H9 (cell line): ENCODE data around the gene TSSC4. TPM values are rescaled to one million over a fixed set of nuclear protein-coding genes. Genes with fewer than 3 reads are reported as not detected.

Source experiments
- DNase-seq: peaks from one replicate; pipeline ENCODE4 v3.0.0-alpha.2; 2017
- H2AFZ ChIP-seq: one replicate; pipeline ENCODE4 v1.6.1; 2013; ENCODE audit warnings: mild to moderate bottlenecking, low read length, control low read depth, moderate library complexity
- H2AK5ac ChIP-seq: 2 replicates; pipeline ENCODE4 v1.6.1; 2013; ENCODE audit warnings: low read length, control low read depth, mixed read lengths; ENCODE audit not compliant: insufficient read length
- H2BK120ac ChIP-seq: one replicate; pipeline ENCODE4 v1.6.1; 2013; ENCODE audit warnings: low read depth, mild to moderate bottlenecking, low read length, control low read depth, inconsistent platforms; ENCODE audit not compliant: poor library complexity, severe bottlenecking
- H2BK12ac ChIP-seq: 2 replicates; pipeline ENCODE4 v1.6.1; 2013; ENCODE audit warnings: low read length, control low read depth, mixed read lengths, low read depth; ENCODE audit not compliant: insufficient read length
- H2BK15ac ChIP-seq: 2 replicates; pipeline ENCODE4 v1.6.1; 2013; ENCODE audit warnings: low read depth, low read length, control low read depth
- H2BK20ac ChIP-seq: one replicate; pipeline ENCODE4 v1.6.1; 2013; ENCODE audit warnings: low read depth, mild to moderate bottlenecking, low read length, control low read depth, inconsistent platforms; ENCODE audit not compliant: poor library complexity, severe bottlenecking
- H2BK5ac ChIP-seq: 2 replicates; pipeline ENCODE4 v1.6.1; 2013; ENCODE audit warnings: low read length, control low read depth, mixed read lengths; ENCODE audit not compliant: insufficient read length
- H3K14ac ChIP-seq: 2 replicates; pipeline ENCODE4 v1.6.1; 2013; ENCODE audit warnings: low read length, control low read depth; ENCODE audit not compliant: insufficient read depth
- H3K18ac ChIP-seq: 2 replicates; pipeline ENCODE4 v1.6.1; 2013; ENCODE audit warnings: low read depth, mild to moderate bottlenecking, mixed read lengths, low read length, control low read depth; ENCODE audit not compliant: insufficient read length
- H3K23ac ChIP-seq: 2 replicates; pipeline ENCODE4 v1.6.1; 2013; ENCODE audit warnings: low read length, control low read depth, mixed read lengths, low read depth; ENCODE audit not compliant: insufficient read length
- H3K23me2 ChIP-seq: 2 replicates; pipeline ENCODE4 v1.6.1; 2013; ENCODE audit warnings: low read depth, mild to moderate bottlenecking, mixed read lengths, low read length, control low read depth; ENCODE audit not compliant: insufficient read length, poor library complexity, severe bottlenecking
- H3K27ac ChIP-seq: 2 replicates; pipeline ENCODE4 v1.5.1; 2013; ENCODE audit warnings: low read length, control low read depth, mixed read lengths, low read depth; ENCODE audit not compliant: insufficient read length
- H3K27me3 ChIP-seq: 2 replicates; pipeline ENCODE4 v1.6.1; 2013; ENCODE audit warnings: low read length, control low read depth, inconsistent platforms; ENCODE audit not compliant: insufficient read depth
- H3K4ac ChIP-seq: 2 replicates; pipeline ENCODE4 v1.6.1; 2013; ENCODE audit warnings: low read depth, mild to moderate bottlenecking, control low read depth, inconsistent platforms, low read length, moderate library complexity
- H3K4me1 ChIP-seq: 2 replicates; pipeline ENCODE4 v1.6.1; 2013; ENCODE audit warnings: low read length, control low read depth, inconsistent platforms; ENCODE audit not compliant: insufficient read depth
- H3K4me2 ChIP-seq: 2 replicates; pipeline ENCODE4 v1.6.1; 2013; ENCODE audit warnings: low read length, control low read depth, mixed read lengths; ENCODE audit not compliant: insufficient read length, insufficient read depth
- H3K56ac ChIP-seq: 2 replicates; pipeline ENCODE4 v1.6.1; 2013; ENCODE audit warnings: low read depth, mild to moderate bottlenecking, mixed read lengths, low read length, control low read depth; ENCODE audit not compliant: insufficient read length
- H3K79me1 ChIP-seq: 2 replicates; pipeline ENCODE4 v1.6.1; 2013; ENCODE audit warnings: low read depth, mild to moderate bottlenecking, moderate library complexity, low read length, control low read depth, inconsistent platforms; ENCODE audit not compliant: insufficient read depth, poor library complexity, severe bottlenecking
- H3K79me2 ChIP-seq: 2 replicates; pipeline ENCODE4 v1.6.1; 2013; ENCODE audit warnings: low read length, control low read depth, inconsistent platforms; ENCODE audit not compliant: insufficient read depth
- H3K9ac ChIP-seq: 2 replicates; pipeline ENCODE4 v1.6.1; 2013; ENCODE audit warnings: low read length, control low read depth, mixed read lengths; ENCODE audit not compliant: insufficient read length; ENCODE audit errors: extremely low read depth
- H3K9me3 ChIP-seq: one replicate; pipeline ENCODE4 v1.6.1; 2013; ENCODE audit warnings: low read depth, low read length, inconsistent platforms; ENCODE audit not compliant: control insufficient read depth
- H3T11ph ChIP-seq: one replicate; pipeline ENCODE4 v1.6.1; 2013; ENCODE audit warnings: mild to moderate bottlenecking, low read length, control low read depth, inconsistent platforms
- H4K20me1 ChIP-seq: one replicate; pipeline ENCODE4 v1.6.1; 2013; ENCODE audit not compliant: control insufficient read depth, insufficient read length, insufficient read depth
- H4K5ac ChIP-seq: 2 replicates; pipeline ENCODE4 v1.6.1; 2013; ENCODE audit warnings: low read depth, mild to moderate bottlenecking, mixed read lengths, low read length, control low read depth; ENCODE audit not compliant: insufficient read length
- H4K8ac ChIP-seq: replicated peaks from 2 replicates; pipeline ENCODE4 v1.6.1; 2013; ENCODE audit warnings: low read length, control low read depth, mixed read lengths, low read depth; ENCODE audit not compliant: insufficient read length
- H4K91ac ChIP-seq: 2 replicates; pipeline ENCODE4 v1.6.1; 2013; ENCODE audit warnings: low read depth, mild to moderate bottlenecking, moderate library complexity, mixed read lengths, low read length, control low read depth; ENCODE audit not compliant: insufficient read length
- H3K27ac Mint-ChIP-seq, 3 experiments: 2 replicates in 2 of 3; 3 replicates in 1 of 3; pipeline ENCODE4 v1.8.0; 2020 to 2021; ENCODE audit warnings: mixed read lengths in 3 of 3, mild to moderate bottlenecking in 1 of 3, moderate library complexity in 1 of 3
- H3K27me3 Mint-ChIP-seq: 2 replicates; pipeline ENCODE4 v1.8.0; 2021; ENCODE audit warnings: low read depth, mild to moderate bottlenecking, moderate library complexity, mixed read lengths
- H3K36me3 Mint-ChIP-seq, 3 experiments: 2 replicates in 2 of 3; 3 replicates in 1 of 3; pipeline ENCODE4 v1.8.0; 2020 to 2021; ENCODE audit warnings: low read depth in 3 of 3, mixed read lengths in 3 of 3; ENCODE audit not compliant: insufficient read depth in 1 of 3
- H3K4me1 Mint-ChIP-seq, 2 experiments: 2 replicates each; pipeline ENCODE4 v1.8.0; 2020; ENCODE audit warnings: mixed read lengths in 2 of 2
- H3K4me3 Mint-ChIP-seq, 2 experiments: 2 replicates in 1 of 2; 3 replicates in 1 of 2; pipeline ENCODE4 v1.8.0; 2020 to 2021; ENCODE audit warnings: mild to moderate bottlenecking in 2 of 2, mixed read lengths in 2 of 2, moderate library complexity in 1 of 2
- H3K9me3 Mint-ChIP-seq, 2 experiments: 2 replicates in 1 of 2; 3 replicates in 1 of 2; pipeline ENCODE4 v1.8.0; 2020; ENCODE audit warnings: mild to moderate bottlenecking in 2 of 2, mixed read lengths in 2 of 2, moderate library complexity in 1 of 2
- WGBS: extraction: QIAGEN DNeasy Blood & Tissue Kit; methylation state at CpG from one replicate; pipeline ENCODE4 v1.1.7; 2013; ENCODE audit warnings: missing lambda C conversion rate, low lambda C conversion rate, mixed read lengths; ENCODE audit not compliant: insufficient read length; ENCODE audit errors: extremely low coverage; 5-methylcytosine and 5-hydroxymethylcytosine counted together
- total RNA-seq: library from RNA; stranded (reverse); gene quantifications from 2 replicates; pipeline ENCODE4 v1.2.1, GENCODE V29; 2021
- TF ChIP-seq, protein P1 (sequence below): fragments of 200-600 bp; sonication (generic); conservative IDR thresholded peaks from 3 replicates; pipeline ENCODE4 v1.8.0; 2021; ENCODE audit warnings: antibody characterized with exemption, mild to moderate bottlenecking

Gene TSSC4
- total RNA-seq, 1 experiment from 2014 or later: 51.0 TPM

DNA sequence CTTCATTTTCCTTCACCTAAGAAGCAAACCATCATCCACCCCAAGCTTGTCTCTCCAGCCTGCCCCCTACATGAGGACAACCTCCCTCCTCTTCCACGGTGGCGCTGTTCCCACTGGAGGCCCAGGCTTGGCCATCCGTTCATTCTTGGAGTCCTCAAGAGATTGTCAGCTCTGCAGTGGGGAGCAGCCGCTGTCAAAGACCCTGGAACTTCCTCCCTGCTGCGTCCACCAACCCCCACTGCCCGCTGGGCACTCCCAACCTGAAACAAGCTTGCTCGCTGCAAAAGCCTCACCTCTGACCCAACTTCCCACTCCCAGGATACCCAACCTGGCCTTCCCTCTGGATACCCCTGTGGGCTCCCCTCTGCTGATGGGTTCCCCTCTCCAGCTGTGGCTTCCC is 33.8 kb upstream of the TSSC4 start:
- no peak overlapping the region for H4K5ac ChIP-seq
- no peaks in the 10 kb centered on the region for H3K4me1 ChIP-seq
- no peak overlapping the region for H3K14ac ChIP-seq
- no peak overlapping the region for H3K23ac ChIP-seq
- Mint-ChIP-seq H3K4me3 (no peak overlapping the region), H3K9me3 (no peaks in the 10 kb centered on the region), H3K27ac (no peak overlapping the region), H3K36me3 (no peaks in the 10 kb centered on the region), H3K4me1 (0 out of 4 replicates have a peak, but pooled peaks cover 0 to 2% of the 10 kb centered on the region in 2 experiments), H3K27me3 (peaks cover 11% of the 10 kb centered on the region)
- H2BK20ac ChIP-seq: no peak overlapping the region
- no peaks in the 10 kb centered on the region for H3K79me2 ChIP-seq
- no peak overlapping the region for H2BK120ac ChIP-seq
- no peaks in the 10 kb centered on the region for H4K20me1 ChIP-seq
- H3K4me2 ChIP-seq: no peak overlapping the region
- H2BK12ac ChIP-seq: no peak overlapping the region
- H3T11ph ChIP-seq: no peak overlapping the region
- no peak overlapping the region for H2AFZ ChIP-seq
- no peak overlapping the region for H3K56ac ChIP-seq
- H2BK5ac ChIP-seq: no peak overlapping the region
- no CpG with 5 or more reads among the region's 7 CpGs for WGBS
- no peak overlapping the region for H4K8ac ChIP-seq
- no peak overlapping the region for H2AK5ac ChIP-seq
- DNase-seq: no peak
- H3K23me2 ChIP-seq: no peaks in the 10 kb centered on the region
- TF ChIP-seq, protein P1, sequence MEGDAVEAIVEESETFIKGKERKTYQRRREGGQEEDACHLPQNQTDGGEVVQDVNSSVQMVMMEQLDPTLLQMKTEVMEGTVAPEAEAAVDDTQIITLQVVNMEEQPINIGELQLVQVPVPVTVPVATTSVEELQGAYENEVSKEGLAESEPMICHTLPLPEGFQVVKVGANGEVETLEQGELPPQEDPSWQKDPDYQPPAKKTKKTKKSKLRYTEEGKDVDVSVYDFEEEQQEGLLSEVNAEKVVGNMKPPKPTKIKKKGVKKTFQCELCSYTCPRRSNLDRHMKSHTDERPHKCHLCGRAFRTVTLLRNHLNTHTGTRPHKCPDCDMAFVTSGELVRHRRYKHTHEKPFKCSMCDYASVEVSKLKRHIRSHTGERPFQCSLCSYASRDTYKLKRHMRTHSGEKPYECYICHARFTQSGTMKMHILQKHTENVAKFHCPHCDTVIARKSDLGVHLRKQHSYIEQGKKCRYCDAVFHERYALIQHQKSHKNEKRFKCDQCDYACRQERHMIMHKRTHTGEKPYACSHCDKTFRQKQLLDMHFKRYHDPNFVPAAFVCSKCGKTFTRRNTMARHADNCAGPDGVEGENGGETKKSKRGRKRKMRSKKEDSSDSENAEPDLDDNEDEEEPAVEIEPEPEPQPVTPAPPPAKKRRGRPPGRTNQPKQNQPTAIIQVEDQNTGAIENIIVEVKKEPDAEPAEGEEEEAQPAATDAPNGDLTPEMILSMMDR: no peak
- H3K27ac ChIP-seq: no peak overlapping the region
- H2BK15ac ChIP-seq: no peak overlapping the region
- H3K9me3 ChIP-seq: no peaks in the 10 kb centered on the region
- H3K4ac ChIP-seq: no peak overlapping the region
- no peak overlapping the region for H4K91ac ChIP-seq
- no peaks in the 10 kb centered on the region for H3K27me3 ChIP-seq
- H3K18ac ChIP-seq: no peak overlapping the region
- H3K9ac ChIP-seq: no peak overlapping the region
- no peaks in the 10 kb centered on the region for H3K79me1 ChIP-seq
